Epithelial cell of alveolus of lung (primary cell): Measurements from ENCODE around the gene KCTD19. TPM values are rescaled to one million over a fixed set of nuclear protein-coding genes. Genes with fewer than 3 reads are reported as not detected.

Experiments
- total RNA-seq: library from RNA; depleted of rRNA; stranded (reverse); fragments of >200 nt; gene quantifications from 2 replicates; pipeline ENCODE4 v1.2.1, GENCODE V29; 2015

KCTD19 gene
- total RNA-seq = 0.24 TPM in 1 of 2 replicates, not detected in the other

DNA sequence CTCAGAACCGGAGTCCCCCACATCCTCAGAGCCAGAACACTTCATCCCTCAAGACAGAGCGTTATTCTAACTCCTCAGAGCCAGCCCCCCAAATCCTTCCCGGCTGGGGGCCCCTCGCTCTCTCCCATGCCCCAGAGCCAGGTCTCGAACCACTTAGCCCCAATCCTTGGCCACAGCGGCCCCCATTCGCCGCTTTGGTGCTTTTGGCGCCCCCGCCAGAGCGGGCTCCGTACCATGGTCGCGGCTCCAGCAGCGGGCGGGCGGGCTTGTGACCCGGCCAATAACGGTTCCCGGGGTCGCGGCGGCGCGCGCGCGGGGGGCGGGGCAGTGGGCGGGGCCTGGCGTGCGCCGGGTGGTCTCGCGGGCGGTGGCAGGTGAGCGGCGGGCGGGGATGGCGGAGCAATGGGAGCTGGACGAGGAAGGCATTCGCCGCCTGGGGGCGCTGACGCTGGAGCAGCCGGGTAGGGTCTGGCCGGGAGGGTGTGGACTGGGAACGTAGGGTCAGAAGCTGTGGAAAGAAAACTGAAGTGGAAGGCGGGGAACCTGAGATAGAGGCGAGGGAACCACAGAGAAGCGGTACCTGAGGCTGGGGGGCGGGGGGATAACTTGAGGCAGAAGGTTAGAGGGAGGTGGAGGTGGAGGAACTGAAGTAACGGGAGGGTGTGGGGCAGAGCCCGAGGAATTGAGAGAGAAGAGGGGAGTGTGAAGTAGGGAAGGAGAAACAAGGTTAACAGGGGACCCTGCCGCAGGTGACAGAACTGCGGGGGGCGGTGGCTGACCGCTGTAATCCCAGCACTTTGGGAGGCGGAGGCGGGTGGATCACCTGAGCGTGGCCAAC is at the start of gene KCTD19, which contains the start of gene LRRC36:
TSS of gene KCTD19 (minus strand) at position 270 of the 838 bp plus-strand sequence. CDS start at position 236, 34 bp downstream.
TSS of gene LRRC36 (plus strand) at position 344 of the 838 bp plus-strand sequence. CDS start at position 392, 48 bp downstream.

DNA sequence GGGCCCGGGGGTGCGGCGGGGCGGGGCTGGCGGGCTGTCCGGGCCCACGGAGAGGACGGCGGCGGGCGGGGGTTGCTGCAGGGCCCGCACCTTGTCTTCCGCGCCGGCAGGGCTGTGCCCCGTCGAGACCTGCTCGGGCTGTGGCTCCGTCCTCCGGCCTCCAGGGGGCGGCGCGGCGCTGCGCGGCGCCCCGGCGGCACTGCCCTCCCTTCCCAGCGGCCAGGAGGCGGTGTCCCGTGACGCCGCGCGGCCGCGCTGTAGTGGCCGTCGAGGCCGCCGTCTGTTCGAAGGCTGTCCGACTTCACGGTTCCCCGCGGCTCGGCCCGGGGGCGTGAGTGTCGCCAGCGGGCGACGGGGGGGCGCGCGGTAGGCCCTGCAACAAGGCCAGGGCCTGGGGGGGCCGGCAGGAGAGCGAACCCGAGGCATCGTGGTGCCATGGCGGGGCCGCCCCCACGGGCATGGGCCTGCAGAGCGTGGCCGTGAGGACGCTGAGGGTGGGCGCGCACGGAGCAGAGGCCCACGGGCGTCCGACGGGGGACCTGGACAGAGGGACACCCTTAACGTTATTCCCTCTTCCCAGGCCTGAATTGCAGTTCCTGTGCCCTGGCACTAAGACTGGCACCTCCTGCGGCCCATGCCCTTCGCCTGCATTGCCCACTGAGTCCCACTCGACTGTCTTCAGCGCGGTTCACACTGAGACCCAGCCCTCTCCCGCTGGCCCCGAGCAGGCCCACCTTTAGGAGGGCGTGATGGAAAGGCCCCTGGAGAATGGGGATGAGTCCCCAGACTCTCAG is 47.0 kb downstream of the KCTD19 start, which contains the start of gene PLEKHG4:
TSS of gene PLEKHG4 (plus strand) at position 237 of the 794 bp plus-strand sequence. CDS start at position 750, 513 bp downstream.

DNA sequence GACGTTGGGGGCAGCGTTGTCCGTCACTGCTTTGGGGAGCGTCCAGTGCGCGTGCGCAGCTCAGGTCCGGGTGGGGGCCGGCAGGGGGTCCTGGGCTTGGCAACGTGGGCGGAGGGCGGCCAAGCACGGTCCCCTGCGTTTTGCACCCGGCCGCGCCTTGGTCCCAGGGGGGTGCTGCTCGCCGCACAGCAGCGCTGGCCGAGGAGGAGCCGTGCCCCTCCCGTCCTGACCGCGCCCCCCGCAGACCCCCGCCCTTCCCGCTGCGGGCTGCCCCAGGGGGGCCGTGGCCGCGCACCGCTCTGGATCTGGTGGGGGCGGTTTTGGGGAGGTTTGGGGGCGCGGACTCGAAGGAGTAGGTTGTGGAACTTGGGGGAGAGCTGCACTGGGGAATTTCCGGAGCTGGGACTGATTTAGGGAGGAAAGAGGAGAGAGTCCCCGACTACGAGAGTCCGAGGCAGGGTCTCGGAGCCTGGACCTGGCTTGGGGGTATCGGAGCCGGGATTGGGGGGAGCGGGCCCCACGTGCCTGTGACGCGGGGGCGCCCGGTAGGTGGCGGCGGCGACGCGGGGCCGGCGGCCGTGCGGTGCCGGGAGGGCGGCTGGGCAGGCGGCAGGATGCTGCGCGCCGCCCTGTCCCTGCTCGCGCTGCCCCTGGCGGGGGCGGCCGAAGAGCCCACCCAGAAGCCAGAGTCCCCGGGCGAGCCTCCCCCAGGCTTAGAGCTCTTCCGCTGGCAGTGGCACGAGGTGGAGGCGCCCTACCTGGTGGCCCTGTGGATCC is 78.0 kb downstream of the KCTD19 start, which contains the start of gene SLC9A5:
TSS of gene SLC9A5 (plus strand) at position 579 of the 777 bp plus-strand sequence. CDS start at position 615, 36 bp downstream.

DNA sequence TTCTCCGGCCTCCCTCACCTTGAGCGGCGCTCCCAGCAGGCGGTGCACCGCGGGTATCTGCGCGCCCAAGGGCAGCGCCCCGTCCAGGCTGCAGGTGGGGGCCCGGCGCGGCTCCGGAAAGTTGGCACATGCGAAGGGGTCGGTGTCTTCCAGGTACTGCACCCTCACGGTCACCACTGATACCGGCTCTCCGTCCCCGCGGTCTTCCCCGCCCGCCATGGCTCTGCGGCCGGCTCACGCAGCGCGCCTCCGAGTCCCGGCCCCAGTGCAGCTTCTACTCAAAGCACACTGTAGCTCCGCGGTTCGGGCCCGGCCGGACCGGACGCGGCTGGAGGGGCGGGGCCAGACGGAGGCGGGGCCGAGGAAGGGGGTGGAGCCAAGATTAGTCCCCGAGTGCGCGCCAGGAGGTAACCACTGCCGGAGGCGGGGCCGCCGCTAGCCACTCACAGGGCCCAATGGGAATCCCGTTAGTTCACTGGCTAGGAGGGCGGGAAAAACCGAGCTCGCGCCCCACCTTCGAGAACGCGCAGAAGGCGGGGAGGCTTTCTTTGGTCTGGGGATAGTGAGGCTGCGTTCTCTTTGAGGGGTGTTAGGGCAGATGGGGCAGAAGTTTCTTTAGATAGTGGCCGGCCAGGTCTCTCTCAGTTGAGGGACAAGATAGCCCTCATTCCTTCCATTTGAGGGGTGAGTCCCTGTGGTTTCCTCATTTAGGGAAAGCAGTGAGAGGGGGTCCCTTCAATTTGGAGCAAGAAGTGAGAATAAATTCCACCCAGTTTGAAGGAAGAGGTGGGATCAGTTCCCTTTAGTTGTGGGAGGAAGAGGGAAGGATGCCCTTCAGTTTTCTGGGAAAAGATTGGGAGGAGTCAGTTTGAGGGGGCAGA is 79.1 kb downstream of the KCTD19 start, which contains the start of gene FHOD1:
TSS of gene FHOD1 (minus strand) at position 290 of the 881 bp plus-strand sequence. CDS start at position 219, 71 bp downstream.

Other genes starting within 250 kb of the KCTD19 start
- 11.9 and 16.8 TPM in 2 replicates for gene PHAF1, start 216.8 kb downstream of the KCTD19 start, total RNA-seq
- gene B3GNT9, start 175.7 kb downstream of the KCTD19 start, total RNA-seq = 31.9 and 75.3 TPM in 2 replicates
- gene TRADD, start 166.8 kb downstream of the KCTD19 start, total RNA-seq = 26.1 and 32.8 TPM in 2 replicates
- 7.8 and 24.1 TPM in 2 replicates for gene FBXL8, start 166.8 kb downstream of the KCTD19 start, total RNA-seq
- gene HSF4, start 162.0 kb downstream of the KCTD19 start, total RNA-seq = 0.13 and 3.5 TPM in 2 replicates
- 25.3 and 35.7 TPM in 2 replicates for gene NOL3, start 156.2 kb downstream of the KCTD19 start, total RNA-seq
- gene MATCAP1, start 142.8 kb downstream of the KCTD19 start, total RNA-seq = 8.4 and 38.3 TPM in 2 replicates
- 0.39 and 0.96 TPM in 2 replicates for gene EXOC3L1, start 136.6 kb downstream of the KCTD19 start, total RNA-seq
- gene E2F4, start 134.6 kb downstream of the KCTD19 start, total RNA-seq = 75.3 and 80.8 TPM in 2 replicates
- gene ELMO3, start 127.6 kb downstream of the KCTD19 start, total RNA-seq = 1.4 and 2.3 TPM in 2 replicates
- 32.1 and 38.2 TPM in 2 replicates for gene TMEM208, start 99.6 kb downstream of the KCTD19 start, total RNA-seq
- 27.3 and 30.1 TPM in 2 replicates for gene FHOD1, start 79.3 kb downstream of the KCTD19 start, total RNA-seq
- gene SLC9A5, start 77.8 kb downstream of the KCTD19 start, total RNA-seq = 0.65 and 3.0 TPM in 2 replicates
- 14.4 and 23.2 TPM in 2 replicates for gene PLEKHG4, start 47.2 kb downstream of the KCTD19 start, total RNA-seq
- gene LRRC36, start 74 bp upstream of the KCTD19 start, total RNA-seq = 0.13 TPM in 1 of 2 replicates, not detected in the other
- 0.91 and 4.2 TPM in 2 replicates for gene TPPP3, start 66.8 kb upstream of the KCTD19 start, total RNA-seq
- gene ZDHHC1, start 89.7 kb upstream of the KCTD19 start, total RNA-seq = 3.5 and 9.7 TPM in 2 replicates
- 2.7 TPM in 1 of 2 replicates, not detected in the other for gene HSD11B2, start 104.4 kb upstream of the KCTD19 start, total RNA-seq
- gene ATP6V0D1, start 154.4 kb upstream of the KCTD19 start, total RNA-seq = 115 and 125 TPM in 2 replicates
- gene AGRP, start 156.8 kb upstream of the KCTD19 start, total RNA-seq = not detected in 2 replicates
- gene RIPOR1, start 202.1 kb upstream of the KCTD19 start, total RNA-seq = 23.4 and 28.3 TPM in 2 replicates
- gene CTCF, start 235.8 kb upstream of the KCTD19 start, total RNA-seq = 21.7 and 36.6 TPM in 2 replicates